HG03064 (cell line): Measurements from ENCODE around the gene C3orf70.

ENCODE experiments used
- ATAC-seq: cut with Tn5 transposase; IDR thresholded peaks from one replicate; pipeline ENCODE4 v1.9.1; 2021; ENCODE audit warnings: low read depth; ENCODE audit not compliant: unreplicated experiment

The C3orf70 gene

DNA sequence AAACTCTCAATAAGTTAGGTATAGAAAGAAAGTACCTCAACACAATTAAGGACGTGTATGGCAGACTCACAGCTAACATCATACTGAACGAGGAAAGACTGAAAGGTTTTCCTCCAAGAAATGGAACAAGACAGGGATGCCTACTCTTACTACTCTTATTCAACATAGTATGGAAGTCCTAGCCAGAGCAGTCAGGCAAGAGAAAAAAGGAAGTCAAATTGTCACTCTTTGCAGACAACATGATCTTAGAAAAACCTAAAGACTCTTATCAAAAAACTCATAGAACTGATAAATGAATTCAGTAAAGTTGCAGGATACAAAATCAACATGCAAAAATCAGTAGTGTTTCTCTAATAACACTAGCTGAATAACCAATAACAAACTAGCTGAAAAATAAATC, 96.0 kb downstream of the C3orf70 start:
- no peak for ATAC-seq

DNA sequence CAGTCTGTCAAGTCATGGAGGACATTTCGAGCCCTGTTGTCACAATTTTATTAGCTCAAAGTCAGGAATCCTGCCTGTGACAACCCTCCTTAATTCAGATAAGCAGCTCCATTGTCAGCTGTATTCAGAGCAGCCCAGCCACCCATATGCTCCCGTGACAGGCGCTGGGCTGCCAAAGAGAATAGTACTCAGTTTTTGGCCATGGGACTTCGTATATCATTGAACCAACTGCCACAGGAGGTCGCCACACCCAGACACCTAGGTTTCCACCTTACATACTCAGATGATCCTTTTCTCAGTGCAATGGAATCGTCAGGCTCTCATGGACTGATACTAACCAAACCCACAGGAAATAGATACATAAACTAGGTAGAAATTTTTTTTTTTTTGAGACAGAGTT, 100.2 kb downstream of the C3orf70 start:
- ATAC-seq = no peak

DNA sequence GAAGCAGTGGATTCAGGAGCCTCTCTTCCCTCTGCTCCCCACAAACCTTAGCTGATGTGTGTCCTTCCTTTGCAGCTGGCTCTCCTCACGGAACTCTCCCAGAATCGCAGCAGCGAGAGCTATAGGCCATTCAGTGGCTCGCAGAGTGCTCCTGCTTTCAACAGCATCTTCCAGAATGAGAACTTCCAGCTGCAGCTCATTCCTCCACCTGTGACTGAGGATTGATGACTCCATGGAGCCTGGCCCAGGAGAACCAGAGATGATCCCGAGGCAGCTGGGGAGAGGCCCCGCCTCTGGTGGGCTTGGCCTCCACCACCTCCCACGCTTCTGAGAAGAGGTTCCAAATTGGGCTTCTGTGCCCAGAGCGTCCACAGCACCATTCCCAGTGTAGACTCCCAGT, 101.1 kb downstream of the C3orf70 start:
- ATAC-seq = no peak

DNA sequence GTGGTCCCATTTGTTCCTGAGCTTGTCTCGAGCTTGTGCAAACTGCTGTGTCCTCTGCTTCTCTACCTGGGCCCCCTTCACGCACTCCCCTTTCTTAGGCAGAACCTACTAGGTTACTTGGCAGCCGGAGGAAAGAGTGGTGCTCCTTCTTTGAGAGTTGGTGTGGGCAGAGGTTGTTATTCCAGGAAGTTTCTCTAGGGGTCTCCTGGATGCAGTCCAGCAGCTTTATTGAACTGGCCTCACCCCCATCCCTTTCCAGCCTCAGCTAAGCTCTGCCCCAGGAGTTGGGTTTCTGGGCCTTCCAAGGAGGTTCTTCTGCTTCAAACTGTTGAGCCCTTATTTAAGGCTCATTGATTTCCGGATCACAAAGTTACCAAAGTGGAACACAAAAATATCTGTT, 103.2 kb downstream of the C3orf70 start:
- no peak for ATAC-seq

DNA sequence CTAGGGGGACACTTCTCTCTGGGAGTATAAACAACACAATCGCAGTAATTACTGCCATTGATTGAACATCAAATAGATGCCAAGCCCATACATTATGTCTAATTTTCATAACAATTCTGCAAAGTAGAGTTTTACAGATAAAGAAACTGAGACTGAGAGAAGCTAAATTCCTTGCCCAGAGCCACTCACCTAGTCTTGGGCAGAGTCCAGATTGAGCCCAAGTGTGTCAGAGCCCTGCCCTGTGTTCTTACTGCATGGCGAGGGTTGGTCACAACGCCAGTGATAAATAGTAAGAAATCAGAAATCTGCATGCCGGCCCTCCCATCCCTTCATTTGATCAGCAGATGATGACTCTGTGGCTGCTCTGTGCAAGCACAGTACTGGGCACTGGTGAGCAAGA, 106.3 kb downstream of the C3orf70 start:
- ATAC-seq = no peak

DNA sequence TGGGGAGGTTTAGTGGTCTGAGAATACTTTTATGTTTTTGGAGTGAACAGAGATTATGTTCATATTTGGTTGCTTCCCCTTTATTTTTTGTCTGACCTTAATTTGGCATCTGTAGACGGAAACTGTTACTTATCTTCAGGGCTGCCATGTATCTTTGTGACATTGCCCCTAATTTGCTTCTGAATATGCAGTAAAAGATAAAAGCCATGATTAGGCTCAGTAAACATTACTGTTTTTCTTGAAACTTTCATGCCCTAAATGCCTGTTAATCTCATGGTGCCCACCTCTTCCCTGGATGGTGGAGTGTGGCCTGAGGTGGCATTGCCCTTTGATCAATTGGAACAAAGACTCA, 106.7 kb downstream of the C3orf70 start:
- ATAC-seq = no peak

DNA sequence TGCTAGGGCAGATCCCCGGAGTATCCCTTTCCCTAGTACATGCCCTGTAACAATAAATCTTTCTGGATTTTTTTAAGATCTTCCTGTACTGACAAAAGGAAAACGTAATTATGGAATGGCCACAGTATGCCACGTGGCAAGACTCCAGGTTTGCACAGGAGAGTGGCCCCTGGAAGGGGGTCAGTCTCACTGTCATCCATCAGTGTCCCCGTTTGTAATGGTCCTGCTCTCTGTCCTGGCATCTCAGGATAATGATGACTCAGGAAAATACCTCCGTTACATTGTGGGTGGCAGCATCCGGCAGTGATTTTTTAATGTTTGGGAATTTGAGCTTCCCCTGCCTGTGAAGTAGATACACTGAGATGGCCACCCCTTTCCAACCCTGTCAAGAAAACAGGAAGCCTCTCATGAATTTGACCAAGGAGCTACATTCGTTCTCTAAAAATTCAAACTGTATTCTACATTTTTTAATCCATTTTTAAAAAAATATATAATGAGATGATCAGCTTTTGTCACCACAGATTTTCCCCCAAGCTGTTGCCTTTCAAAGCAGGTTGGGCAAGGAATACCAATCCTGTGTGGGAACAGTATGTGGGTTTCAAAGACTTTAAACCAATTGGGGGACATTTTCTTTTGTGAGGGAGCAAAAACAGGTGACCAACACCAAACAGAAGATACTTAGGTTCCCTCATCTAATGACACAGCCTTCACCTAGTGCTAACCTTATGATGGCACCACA, 110.4 kb downstream of the C3orf70 start:
- no peak for ATAC-seq

DNA sequence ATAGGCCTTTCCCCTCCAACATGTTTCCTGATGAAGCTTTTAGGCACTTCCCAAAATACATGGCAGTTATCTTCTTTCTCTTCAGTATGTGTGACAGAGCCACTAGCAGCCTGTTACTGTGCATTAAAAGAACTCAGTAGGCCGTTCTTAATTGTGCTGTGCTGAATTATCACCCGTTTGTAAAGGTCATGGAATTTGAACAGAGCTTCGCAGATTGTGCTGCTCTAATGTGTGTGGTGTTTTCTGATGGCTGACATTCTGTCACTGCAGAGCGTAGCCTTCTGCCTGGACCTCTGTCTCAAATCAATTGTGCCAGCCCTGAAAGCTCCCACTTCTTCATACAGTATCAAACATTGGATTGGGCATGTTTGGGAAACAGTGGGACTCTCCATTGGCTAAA, 111.3 kb downstream of the C3orf70 start:
- no peak for ATAC-seq

DNA sequence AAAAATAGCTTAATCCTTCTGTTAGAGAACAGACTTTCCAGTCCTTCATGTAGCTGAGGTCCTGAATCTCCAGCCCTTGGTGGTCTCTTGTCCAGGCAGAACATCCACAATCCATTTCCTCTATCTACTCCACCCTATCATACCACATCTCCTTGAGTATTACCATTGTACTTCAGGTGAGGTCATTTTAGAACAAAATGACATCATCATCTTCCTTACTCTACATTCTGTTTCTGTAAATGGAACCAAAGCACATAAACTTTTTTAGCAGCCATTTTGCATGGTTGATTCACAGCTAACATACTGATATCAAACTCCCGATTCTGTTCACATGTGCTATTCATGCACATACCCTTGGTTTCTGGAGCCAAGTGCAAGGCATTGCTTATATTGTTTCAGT, 112.4 kb downstream of the C3orf70 start:
- no peak for ATAC-seq

DNA sequence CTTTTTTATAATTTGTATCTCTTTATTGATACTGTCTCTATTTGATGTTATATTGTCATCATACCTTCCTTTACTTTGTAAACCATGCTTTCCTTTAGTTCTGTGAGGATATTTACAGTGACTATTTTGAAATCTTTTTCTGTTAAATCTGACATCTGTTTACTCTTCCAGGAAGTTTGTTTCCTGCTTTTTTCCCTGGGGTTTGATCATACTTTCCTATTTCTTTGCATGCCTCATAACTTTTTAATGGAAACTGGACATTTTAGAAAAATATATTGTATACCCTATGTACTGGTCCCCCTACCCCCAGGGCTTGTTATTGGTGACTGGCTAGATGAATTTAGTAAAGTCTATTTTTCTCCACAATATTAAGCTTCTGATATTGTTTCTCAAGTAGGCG, 115.1 kb downstream of the C3orf70 start:
- no peak for ATAC-seq

DNA sequence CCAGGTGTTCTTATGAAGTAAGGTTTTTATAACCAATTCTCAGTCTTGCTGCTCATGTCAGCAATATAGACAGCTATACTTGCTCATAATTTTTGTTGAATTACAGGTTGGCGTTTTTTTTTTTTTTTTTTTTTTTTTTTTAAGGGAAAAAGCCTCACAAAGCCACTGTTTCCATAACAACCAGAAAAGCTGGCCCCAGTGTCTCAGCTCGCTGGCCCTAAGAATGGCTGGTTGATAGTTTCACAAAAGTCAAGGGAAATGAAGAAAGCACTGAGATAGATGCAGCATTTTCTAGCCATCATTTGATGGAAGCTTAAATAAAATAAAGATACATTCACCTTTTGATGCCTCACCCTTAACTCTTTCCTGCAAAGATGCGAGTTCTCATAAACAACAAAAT, 121.9 kb downstream of the C3orf70 start:
- no peak for ATAC-seq

DNA sequence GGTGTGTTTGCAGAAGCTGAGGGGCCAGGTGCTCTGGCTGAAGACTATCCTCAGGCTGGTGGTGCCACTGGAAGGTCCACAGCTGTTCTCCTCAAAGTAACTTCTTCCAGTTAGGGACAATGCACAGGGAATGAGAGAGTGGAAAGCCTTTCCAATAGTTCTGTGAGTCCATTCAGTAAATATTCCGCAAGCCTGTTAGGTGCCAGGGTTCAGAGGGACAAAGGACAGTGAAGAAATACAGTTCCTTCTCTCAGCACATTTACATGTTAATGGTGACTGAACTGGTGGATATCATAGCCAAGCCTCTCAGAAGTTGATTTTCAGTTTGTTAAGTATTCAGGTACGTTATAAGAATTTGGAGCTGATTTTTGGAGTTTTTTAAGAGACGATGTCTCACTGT, 122.5 kb downstream of the C3orf70 start:
- ATAC-seq = no peak

DNA sequence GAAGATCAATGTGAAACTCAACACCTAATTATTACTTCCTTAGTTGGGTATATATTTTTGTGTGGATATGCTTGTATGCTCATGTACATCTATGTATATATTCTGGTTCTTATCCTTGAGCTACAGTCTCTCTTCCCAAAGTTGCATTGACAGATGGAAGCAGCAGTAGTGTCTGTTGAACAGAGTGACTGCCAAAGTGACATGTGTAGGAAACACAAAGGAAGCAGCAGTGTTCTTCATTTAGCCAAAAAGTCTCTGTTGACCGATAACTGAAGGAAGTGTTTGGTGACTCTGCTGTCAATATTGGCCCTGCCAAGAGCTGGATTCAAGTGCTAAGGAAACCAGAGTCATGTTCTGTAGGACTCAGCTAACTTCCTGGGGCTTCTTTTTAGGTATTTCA, 123.8 kb downstream of the C3orf70 start:
- ATAC-seq = no peak

DNA sequence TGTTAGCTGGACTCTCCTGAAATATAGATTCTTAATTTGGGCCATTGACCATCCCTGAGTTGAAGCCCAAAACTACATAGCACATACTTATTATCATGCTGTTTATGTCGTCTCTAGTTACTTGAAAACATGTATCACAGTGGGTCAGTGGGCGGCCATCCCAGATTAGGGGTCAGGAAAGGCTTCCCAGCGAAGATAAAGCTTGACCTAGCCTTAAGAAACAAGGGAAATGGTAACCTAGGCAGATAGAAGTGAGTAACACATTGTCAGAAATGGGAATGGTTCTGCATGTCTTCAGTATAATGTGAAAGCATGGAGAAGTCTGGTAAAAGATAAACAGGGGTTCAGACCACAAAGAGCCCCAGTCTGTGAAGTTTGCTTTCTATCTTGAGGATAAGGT, 124.7 kb downstream of the C3orf70 start:
- no peak for ATAC-seq
